GM12875 (cell line): ENCODE data around the gene GRAMD2A.

ENCODE experiments used
- H3K4me3 ChIP-seq: one replicate; pipeline ENCODE4 v1.5.1; 2011; ENCODE audit warnings: low read depth, low read length, control low read depth
- TF ChIP-seq, protein P1 (sequence below): IDR thresholded peaks from 2 replicates; pipeline ENCODE4 v1.5.1; 2011; ENCODE audit warnings: low read depth, mild to moderate bottlenecking, control low read depth, inconsistent platforms, low read length, moderate library complexity, borderline replicate concordance; ENCODE audit not compliant: insufficient read depth

GRAMD2A gene

DNA sequence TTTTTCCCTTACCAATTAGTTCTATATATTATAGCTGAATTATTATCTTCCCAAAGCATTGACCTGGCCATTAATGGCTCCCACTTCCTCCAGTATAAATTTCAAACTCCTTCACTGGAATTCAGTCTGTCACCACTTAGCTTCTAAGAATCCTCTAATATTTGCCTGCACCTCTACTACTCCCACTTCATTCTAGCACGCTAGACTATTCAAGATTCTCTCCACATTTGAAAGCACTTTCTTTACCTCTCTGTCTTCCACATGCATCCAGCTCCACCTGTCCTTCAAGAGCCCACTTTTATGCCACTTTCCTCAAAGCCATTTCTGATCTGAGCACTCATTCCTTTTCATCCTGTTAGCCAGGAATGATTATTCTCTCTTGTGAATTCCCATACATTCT is 64.4 kb downstream of the GRAMD2A start:
- H3K4me3 ChIP-seq: no peak overlapping the region
- TF ChIP-seq, protein P1, sequence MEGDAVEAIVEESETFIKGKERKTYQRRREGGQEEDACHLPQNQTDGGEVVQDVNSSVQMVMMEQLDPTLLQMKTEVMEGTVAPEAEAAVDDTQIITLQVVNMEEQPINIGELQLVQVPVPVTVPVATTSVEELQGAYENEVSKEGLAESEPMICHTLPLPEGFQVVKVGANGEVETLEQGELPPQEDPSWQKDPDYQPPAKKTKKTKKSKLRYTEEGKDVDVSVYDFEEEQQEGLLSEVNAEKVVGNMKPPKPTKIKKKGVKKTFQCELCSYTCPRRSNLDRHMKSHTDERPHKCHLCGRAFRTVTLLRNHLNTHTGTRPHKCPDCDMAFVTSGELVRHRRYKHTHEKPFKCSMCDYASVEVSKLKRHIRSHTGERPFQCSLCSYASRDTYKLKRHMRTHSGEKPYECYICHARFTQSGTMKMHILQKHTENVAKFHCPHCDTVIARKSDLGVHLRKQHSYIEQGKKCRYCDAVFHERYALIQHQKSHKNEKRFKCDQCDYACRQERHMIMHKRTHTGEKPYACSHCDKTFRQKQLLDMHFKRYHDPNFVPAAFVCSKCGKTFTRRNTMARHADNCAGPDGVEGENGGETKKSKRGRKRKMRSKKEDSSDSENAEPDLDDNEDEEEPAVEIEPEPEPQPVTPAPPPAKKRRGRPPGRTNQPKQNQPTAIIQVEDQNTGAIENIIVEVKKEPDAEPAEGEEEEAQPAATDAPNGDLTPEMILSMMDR: no peak

DNA sequence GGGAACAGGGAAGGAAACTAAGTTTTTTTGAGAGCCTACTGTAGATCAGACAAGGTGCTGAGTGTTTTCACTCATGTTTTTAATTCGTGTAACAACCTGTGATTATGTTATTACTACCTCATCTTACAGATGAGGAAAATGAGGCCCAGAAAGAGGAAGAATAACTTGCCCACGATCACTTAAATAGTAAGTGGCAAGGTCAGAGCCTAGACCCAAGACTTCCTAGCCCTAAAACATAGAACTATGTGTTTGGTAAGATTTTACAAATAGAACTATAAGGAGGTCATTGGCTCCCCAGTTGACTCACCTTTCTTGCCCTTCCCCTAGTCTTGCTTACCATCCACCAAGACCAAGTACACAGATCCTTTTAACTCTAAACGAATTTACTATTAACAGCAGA is 65.7 kb downstream of the GRAMD2A start:
- H3K4me3 ChIP-seq: no peak overlapping the region
- TF ChIP-seq, protein P1: no peak

DNA sequence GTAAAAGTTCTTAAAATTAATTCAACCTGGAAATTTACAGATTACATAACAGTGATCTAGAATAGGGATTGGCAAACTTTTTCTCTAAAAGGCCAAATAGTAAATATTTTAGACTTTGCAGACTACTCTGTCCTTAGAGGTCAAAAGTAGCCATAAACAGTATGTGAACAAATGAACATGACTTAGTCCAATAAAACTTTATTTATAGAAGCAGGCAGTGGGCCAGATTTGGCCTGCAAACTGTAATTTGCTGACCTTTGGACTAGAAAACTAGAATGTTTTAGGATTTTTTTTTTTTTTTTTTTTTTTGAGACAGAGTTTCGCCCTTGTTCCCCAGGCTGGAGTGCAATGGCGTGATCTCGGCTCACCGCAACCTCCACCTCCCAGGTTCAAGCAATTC is 67.3 kb downstream of the GRAMD2A start:
- TF ChIP-seq, protein P1: no peak
- H3K4me3 ChIP-seq: no peak overlapping the region

DNA sequence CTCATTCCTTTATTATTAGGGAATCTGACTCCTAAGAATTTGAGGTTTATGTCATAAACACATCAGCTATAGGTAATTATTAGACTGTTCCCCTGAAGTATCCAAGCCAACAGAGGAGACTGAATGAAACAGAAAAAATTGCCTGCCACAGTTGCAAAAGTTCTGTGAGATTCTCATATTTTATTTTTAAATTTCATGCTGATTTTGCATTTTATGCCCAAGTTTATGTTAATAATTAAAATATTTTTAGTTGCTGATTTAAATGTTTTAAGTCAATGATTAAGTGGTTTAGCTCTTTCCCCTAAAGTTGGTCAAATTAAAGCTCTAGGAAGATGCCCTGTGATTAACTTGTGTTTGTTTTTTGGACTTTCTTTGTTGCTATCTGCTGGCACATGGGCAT is 69.2 kb downstream of the GRAMD2A start:
- H3K4me3 ChIP-seq: no peak overlapping the region
- TF ChIP-seq, protein P1: no peak

DNA sequence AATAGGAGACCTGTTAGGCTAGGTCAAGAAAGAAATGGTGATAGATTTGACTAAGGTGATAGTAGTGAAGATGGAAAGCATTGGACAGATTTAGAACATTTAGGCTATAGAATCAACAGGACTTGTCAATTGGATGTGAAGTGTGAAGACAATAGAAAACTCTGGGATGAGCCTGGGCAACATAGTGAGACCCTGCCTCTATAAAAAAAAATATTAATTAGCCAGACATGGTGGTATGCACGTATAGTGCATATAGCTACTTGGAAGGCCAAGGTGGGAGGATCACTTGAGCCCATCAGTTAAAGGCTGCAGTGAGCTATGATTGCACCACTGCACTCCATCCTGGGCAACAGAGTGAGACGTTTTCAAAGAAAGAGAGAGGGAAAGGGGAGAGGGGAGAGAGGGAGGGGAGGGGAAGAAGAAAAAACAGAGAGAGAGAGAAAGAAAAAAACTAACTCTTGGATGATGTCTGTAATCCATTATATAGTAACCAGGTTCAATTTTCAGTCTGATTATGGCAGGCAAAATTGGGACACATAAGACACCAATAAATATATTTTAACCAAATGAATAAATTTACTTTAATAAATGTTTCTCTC is 69.8 kb downstream of the GRAMD2A start:
- no peak overlapping the region for H3K4me3 ChIP-seq
- TF ChIP-seq, protein P1: no peak

DNA sequence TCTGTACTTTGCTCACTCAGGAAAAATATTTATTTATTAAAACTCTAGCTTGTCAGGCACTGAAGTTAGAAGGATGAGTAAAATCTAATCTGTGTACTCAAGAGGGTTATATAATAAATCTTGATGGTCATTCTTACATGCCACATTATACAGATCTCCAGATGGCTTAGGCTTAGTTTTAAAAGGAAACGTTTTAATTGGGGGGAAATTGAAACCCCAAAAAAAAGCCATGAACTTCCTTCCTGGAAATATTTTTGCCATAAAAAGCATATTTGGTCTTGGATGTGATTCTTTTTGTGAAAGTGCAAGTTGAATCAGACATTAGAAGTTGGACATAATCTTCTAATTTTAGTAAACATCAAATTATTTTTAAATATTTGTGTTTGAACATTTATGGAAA is 73.4 kb downstream of the GRAMD2A start:
- TF ChIP-seq, protein P1: no peak
- H3K4me3 ChIP-seq: no peak overlapping the region
